K562 (cell line): Measurements from ENCODE around the gene HGS. TPM values are rescaled to one million over a fixed set of nuclear protein-coding genes. Genes with fewer than 3 reads are reported as not detected.

ENCODE experiments used
- HCFC1 ChIP-seq: IDR thresholded peaks from 2 replicates; pipeline ENCODE4 v1.6.1; 2012; ENCODE audit warnings: low read depth, low read length, improper control_type of control experiment
- HOXB6 ChIP-seq: fragments of 250-450 bp; sonication (Bioruptor Pico); IDR thresholded peaks from 2 replicates; pipeline ENCODE4 v1.5.1; 2022; ENCODE audit warnings: mild to moderate bottlenecking, borderline replicate concordance
- KLF1 ChIP-seq: fragments of 450-650 bp; IDR thresholded peaks from 2 replicates; pipeline ENCODE4 v1.6.1; 2016; ENCODE audit warnings: missing genetic modification characterization, missing compliant biosample characterization
- LARP7 ChIP-seq: fragments of 450-650 bp; IDR thresholded peaks from 2 replicates; pipeline ENCODE4 v1.6.1; 2016
- MYC ChIP-seq, 2 experiments: fragments of 250-450 bp in 1 of 2; sonication (Bioruptor Pico) in 1 of 2; IDR thresholded peaks; 2 replicates each; pipeline versions ENCODE4 v1.5.1 to v1.6.1; 2012 to 2021; ENCODE audit warnings: low read depth in 2 of 2, borderline replicate concordance in 1 of 2, improper control_type of control experiment in 1 of 2, low read length in 1 of 2, mild to moderate bottlenecking in 1 of 2, moderate library complexity in 1 of 2
- RBM22 ChIP-seq: fragments of 200-400 bp; formaldehyde crosslinking; IDR thresholded peaks from 2 replicates; pipeline ENCODE4 v1.6.1; 2018; ENCODE audit warnings: low read length, low read depth; ENCODE audit not compliant: poor library complexity, severe bottlenecking
- RFX5 ChIP-seq: IDR thresholded peaks from 2 replicates; pipeline ENCODE4 v1.6.1; 2011; ENCODE audit warnings: low read depth, mild to moderate bottlenecking, improper control_type of control experiment, low read length
- SREBF1 ChIP-seq: fragments of 150-350 bp; IDR thresholded peaks from 2 replicates; pipeline ENCODE4 v1.6.1; 2014; ENCODE audit warnings: antibody characterized with exemption, low read depth, low read length, borderline replicate concordance
- TEAD1 ChIP-seq, 2 experiments: fragments of 450-650 bp in 1 of 2; sonication (generic) in 1 of 2; formaldehyde crosslinking; IDR thresholded peaks; 2 replicates each; pipeline versions ENCODE4 v1.4.0 to v1.8.0; 2020 to 2022; ENCODE audit warnings: mild to moderate bottlenecking in 2 of 2, missing genetic modification reagents in 1 of 2
- YY1 ChIP-seq, 3 experiments: IDR thresholded peaks; 2 replicates each; pipeline ENCODE4 v1.6.1; 2011; ENCODE audit warnings: low read length in 2 of 3, mild to moderate bottlenecking in 2 of 3, moderate library complexity in 2 of 3, borderline replicate concordance in 1 of 3, control low read depth in 1 of 3, low read depth in 1 of 3; ENCODE audit not compliant: insufficient read depth in 3 of 3, insufficient replicate concordance in 2 of 3, control insufficient read depth in 1 of 3, insufficient read length in 1 of 3; ENCODE audit errors: extremely low read depth in 1 of 3
- ZNF785 ChIP-seq: fragments of 250-450 bp; sonication (Bioruptor Pico); IDR thresholded peaks from 2 replicates; pipeline ENCODE4 v1.4.0; 2020; ENCODE audit warnings: mild to moderate bottlenecking
- polyA plus RNA-seq, 8 experiments: library from polyadenylated mRNA; depleted of rRNA in 4 of 8; stranded (reverse) in 5 of 8; unstranded in 3 of 8; fragments of >200 nt; fragmentation: Nextera tagmentation in 2 of 8; fragmentation: Illumina TruSeq in 1 of 8; extraction: Ambion mirVana in 2 of 8; extraction: Trizol in 1 of 8; gene quantifications; 2 replicates each; pipeline versions ENCODE4 v1.2.1 to v1.2.3, GENCODE V29; 2011 to 2014; ENCODE audit warnings: inconsistent platforms in 1 of 8, missing spikeins in 1 of 8
- total RNA-seq, 7 experiments: library from RNA; depleted of rRNA in 6 of 7; stranded (reverse); fragments of >200 nt in 6 of 7; fragmentation: Illumina TruSeq in 2 of 7; extraction: Trizol in 2 of 7; gene quantifications; 2 replicates each; pipeline versions ENCODE4 v1.2.1 to v1.2.3, GENCODE V29; 2011 to 2021; ENCODE audit warnings: low replicate concordance in 1 of 7
- TF ChIP-seq, protein P1 (sequence below): fragments of 250-450 bp; sonication (Bioruptor Pico); IDR thresholded peaks from 2 replicates; pipeline ENCODE4 v1.8.0; 2022; ENCODE audit warnings: inconsistent platforms
- TF ChIP-seq, protein P2 (sequence below), 2 experiments: fragments of 450-650 bp; conservative IDR thresholded peaks; 2 replicates each; pipeline ENCODE4 v1.6.1; 2017; ENCODE audit warnings: mild to moderate bottlenecking in 2 of 2, moderate library complexity in 2 of 2
- TF ChIP-seq, protein P3 (sequence below), 2 experiments: fragments of 200-800 bp in 1 of 2; sonication (Bioruptor generic) in 1 of 2; sonication (generic) in 1 of 2; formaldehyde crosslinking in 1 of 2; IDR thresholded peaks in 1 of 2; conservative IDR thresholded peaks in 1 of 2; 2 replicates each; pipeline versions ENCODE4 v1.5.0 to v1.6.1; 2016 to 2020; ENCODE audit warnings: missing compliant biosample characterization in 1 of 2, missing genetic modification characterization in 1 of 2, missing genetic modification reagents in 1 of 2
- TF ChIP-seq, protein P4 (sequence below): fragments of 450-650 bp; IDR thresholded peaks from 2 replicates; pipeline ENCODE4 v1.6.1; 2017; ENCODE audit warnings: antibody characterized with exemption, mild to moderate bottlenecking

The HGS gene
- total and polyA plus RNA-seq, 9 of the 15 experiments (the other 6 are each of a cell fraction or from before 2014, with no cell fraction given) = 3.9 to 176 (median 77.1) TPM

DNA sequence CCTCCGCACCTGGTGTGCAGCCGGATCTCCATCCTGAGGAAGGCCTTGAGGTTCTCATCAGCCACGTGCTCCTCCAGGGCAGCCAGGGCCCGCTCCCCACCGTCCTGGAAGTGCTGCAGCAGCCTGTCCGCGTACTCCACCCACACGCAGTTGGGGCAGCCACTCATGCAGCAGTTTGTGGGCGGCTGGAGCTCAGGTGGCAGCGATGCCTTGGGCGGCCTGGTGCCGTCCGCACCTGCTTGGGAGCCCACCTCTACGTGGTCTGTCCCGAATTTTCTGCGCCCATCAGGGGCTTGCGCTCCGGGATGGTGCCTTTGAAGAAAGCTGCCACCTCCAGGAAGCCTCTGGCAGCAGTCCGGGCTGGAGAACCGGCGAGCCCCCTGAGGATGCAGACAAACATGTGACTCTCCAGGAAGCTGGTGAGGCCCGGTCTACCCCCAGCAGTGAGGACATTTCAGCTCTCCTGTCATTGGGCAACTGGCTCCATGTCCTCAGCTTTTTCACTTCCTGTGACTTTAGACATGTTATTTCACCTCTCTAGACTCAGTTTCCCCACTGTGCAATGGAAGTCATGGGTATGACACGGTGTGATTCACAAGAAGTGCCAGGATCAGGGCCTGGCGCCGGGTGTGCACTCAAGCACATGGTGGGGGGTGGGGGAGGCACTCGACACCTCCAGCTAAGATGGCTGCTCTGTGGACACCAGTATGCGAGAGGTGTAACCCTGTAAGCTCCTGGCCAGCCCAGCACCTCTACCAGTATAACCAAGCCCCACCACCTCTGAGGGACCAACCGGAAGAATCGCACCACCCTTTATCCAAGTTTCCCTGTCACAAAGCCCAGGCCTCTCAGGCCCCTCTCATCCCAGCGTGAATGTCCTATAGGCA is 18.4 kb upstream of the HGS start (continued):
- TF ChIP-seq, protein P1, sequence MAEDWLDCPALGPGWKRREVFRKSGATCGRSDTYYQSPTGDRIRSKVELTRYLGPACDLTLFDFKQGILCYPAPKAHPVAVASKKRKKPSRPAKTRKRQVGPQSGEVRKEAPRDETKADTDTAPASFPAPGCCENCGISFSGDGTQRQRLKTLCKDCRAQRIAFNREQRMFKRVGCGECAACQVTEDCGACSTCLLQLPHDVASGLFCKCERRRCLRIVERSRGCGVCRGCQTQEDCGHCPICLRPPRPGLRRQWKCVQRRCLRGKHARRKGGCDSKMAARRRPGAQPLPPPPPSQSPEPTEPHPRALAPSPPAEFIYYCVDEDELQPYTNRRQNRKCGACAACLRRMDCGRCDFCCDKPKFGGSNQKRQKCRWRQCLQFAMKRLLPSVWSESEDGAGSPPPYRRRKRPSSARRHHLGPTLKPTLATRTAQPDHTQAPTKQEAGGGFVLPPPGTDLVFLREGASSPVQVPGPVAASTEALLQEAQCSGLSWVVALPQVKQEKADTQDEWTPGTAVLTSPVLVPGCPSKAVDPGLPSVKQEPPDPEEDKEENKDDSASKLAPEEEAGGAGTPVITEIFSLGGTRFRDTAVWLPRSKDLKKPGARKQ (CRISPR knock-in tag) = no peak
- TF ChIP-seq RBM22 = no peak
- TF ChIP-seq SREBF1 = no peak
- TF ChIP-seq, protein P2, sequence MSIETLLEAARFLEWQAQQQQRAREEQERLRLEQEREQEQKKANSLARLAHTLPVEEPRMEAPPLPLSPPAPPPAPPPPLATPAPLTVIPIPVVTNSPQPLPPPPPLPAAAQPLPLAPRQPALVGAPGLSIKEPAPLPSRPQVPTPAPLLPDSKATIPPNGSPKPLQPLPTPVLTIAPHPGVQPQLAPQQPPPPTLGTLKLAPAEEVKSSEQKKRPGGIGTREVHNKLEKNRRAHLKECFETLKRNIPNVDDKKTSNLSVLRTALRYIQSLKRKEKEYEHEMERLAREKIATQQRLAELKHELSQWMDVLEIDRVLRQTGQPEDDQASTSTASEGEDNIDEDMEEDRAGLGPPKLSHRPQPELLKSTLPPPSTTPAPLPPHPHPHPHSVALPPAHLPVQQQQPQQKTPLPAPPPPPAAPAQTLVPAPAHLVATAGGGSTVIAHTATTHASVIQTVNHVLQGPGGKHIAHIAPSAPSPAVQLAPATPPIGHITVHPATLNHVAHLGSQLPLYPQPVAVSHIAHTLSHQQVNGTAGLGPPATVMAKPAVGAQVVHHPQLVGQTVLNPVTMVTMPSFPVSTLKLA (conservative IDR thresholded peaks at IDR 0.05) = peak; percentile 45 to 62
- no peak for TF ChIP-seq LARP7
- peak; percentile 75 to 95 (median 85) for TF ChIP-seq YY1 (IDR thresholded peaks at IDR 0.05; ENCODE audit: borderline replicate concordance in 1 of 3, control insufficient read depth in 1 of 3, extremely low read depth in 1 of 3, insufficient read depth in 3 of 3, insufficient read length in 1 of 3, insufficient replicate concordance in 2 of 3, low read depth in 1 of 3, low read length in 2 of 3)
- TF ChIP-seq HCFC1 = no peak
- TF ChIP-seq ZNF785 (CRISPR knock-in tag) = no peak
- peak; percentile 87 for TF ChIP-seq MYC (IDR thresholded peaks at IDR 0.05; ENCODE audit: low read depth, low read length)
- TF ChIP-seq MYC (CRISPR knock-in tag; IDR thresholded peaks at IDR 0.05; ENCODE audit: borderline replicate concordance, low read depth) = peak; percentile 85
- TF ChIP-seq, protein P3, sequence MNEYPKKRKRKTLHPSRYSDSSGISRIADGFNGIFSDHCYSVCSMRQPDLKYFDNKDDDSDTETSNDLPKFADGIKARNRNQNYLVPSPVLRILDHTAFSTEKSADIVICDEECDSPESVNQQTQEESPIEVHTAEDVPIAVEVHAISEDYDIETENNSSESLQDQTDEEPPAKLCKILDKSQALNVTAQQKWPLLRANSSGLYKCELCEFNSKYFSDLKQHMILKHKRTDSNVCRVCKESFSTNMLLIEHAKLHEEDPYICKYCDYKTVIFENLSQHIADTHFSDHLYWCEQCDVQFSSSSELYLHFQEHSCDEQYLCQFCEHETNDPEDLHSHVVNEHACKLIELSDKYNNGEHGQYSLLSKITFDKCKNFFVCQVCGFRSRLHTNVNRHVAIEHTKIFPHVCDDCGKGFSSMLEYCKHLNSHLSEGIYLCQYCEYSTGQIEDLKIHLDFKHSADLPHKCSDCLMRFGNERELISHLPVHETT (CRISPR knock-in tag; conservative IDR thresholded peaks at IDR 0.05 in 1 of 2, IDR thresholded peaks at IDR 0.05 in 1 of 2) = peak in 1 of 2 experiments; percentile 89; a peak in 2 of 4 replicates
- TF ChIP-seq HOXB6 (CRISPR knock-in tag) = 0 out of 2 replicates have a peak, but pooled peaks have one; percentile 11
- TF ChIP-seq TEAD1 (CRISPR knock-in tag; IDR thresholded peaks at IDR 0.05) = peak in 1 of 2 experiments; percentile 80; a peak in 2 of 4 replicates
- TF ChIP-seq KLF1 (tag) = no peak
- TF ChIP-seq RFX5 = no peak
- TF ChIP-seq, protein P4, sequence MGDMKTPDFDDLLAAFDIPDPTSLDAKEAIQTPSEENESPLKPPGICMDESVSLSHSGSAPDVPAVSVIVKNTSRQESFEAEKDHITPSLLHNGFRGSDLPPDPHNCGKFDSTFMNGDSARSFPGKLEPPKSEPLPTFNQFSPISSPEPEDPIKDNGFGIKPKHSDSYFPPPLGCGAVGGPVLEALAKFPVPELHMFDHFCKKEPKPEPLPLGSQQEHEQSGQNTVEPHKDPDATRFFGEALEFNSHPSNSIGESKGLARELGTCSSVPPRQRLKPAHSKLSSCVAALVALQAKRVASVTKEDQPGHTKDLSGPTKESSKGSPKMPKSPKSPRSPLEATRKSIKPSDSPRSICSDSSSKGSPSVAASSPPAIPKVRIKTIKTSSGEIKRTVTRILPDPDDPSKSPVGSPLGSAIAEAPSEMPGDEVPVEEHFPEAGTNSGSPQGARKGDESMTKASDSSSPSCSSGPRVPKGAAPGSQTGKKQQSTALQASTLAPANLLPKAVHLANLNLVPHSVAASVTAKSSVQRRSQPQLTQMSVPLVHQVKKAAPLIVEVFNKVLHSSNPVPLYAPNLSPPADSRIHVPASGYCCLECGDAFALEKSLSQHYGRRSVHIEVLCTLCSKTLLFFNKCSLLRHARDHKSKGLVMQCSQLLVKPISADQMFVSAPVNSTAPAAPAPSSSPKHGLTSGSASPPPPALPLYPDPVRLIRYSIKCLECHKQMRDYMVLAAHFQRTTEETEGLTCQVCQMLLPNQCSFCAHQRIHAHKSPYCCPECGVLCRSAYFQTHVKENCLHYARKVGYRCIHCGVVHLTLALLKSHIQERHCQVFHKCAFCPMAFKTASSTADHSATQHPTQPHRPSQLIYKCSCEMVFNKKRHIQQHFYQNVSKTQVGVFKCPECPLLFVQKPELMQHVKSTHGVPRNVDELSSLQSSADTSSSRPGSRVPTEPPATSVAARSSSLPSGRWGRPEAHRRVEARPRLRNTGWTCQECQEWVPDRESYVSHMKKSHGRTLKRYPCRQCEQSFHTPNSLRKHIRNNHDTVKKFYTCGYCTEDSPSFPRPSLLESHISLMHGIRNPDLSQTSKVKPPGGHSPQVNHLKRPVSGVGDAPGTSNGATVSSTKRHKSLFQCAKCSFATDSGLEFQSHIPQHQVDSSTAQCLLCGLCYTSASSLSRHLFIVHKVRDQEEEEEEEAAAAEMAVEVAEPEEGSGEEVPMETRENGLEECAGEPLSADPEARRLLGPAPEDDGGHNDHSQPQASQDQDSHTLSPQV = peak; percentile 100
